A549 (cell line): ENCODE data around the gene NR1D1.

ENCODE experiments used
- BHLHE40 ChIP-seq: IDR thresholded peaks from 2 replicates; pipeline ENCODE4 v1.6.1; 2012; ENCODE audit warnings: low read depth, low read length, inconsistent platforms
- EP300 ChIP-seq, 2 experiments: fragments of >200 bp; sonication (Bioruptor Twin); formaldehyde crosslinking; IDR thresholded peaks; 2 replicates in 1 of 2; 3 replicates in 1 of 2; pipeline ENCODE4 v1.6.1; 2016 to 2017
- KDM1A ChIP-seq: fragments of 200-600 bp; sonication (generic); IDR thresholded peaks from 2 replicates; pipeline ENCODE4 v1.6.1; 2016; ENCODE audit warnings: low read depth, mild to moderate bottlenecking
- POLR2A ChIP-seq: IDR thresholded peaks from 2 replicates; pipeline ENCODE4 v1.6.1; 2012; ENCODE audit warnings: mild to moderate bottlenecking, low read length
- RCOR1 ChIP-seq: fragments of 150-350 bp; IDR thresholded peaks from 2 replicates; pipeline ENCODE4 v1.6.1; 2014; ENCODE audit warnings: antibody characterized with exemption, low read length, low read depth
- RFX5 ChIP-seq: fragments of 450-650 bp; IDR thresholded peaks from 2 replicates; pipeline ENCODE4 v1.7.1; 2014; ENCODE audit warnings: antibody characterized with exemption, mild to moderate bottlenecking, moderate library complexity
- SREBF2 ChIP-seq: fragments of 450-650 bp; IDR thresholded peaks from 2 replicates; pipeline ENCODE4 v1.6.1; 2014; ENCODE audit warnings: mild to moderate bottlenecking, moderate library complexity
- TFCP2L1 ChIP-seq: fragments of 250-450 bp; sonication (Bioruptor Pico); IDR thresholded peaks from 2 replicates; pipeline ENCODE4 v1.5.0; 2021; ENCODE audit warnings: mild to moderate bottlenecking
- TF ChIP-seq, protein P1 (sequence below): IDR thresholded peaks from 2 replicates; pipeline ENCODE4 v1.6.1; 2012
- TF ChIP-seq, protein P2 (sequence below): fragments of >200 bp; sonication (Bioruptor Twin); formaldehyde crosslinking; IDR thresholded peaks from 3 replicates; pipeline ENCODE4 v1.5.1; 2016
- TF ChIP-seq, protein P3 (sequence below): fragments of 150-350 bp; IDR thresholded peaks from 2 replicates; pipeline ENCODE4 v1.6.1; 2014; ENCODE audit warnings: low read depth, mild to moderate bottlenecking, low read length
- TF ChIP-seq, protein P4 (sequence below): fragments of 200-600 bp; sonication (generic); IDR thresholded peaks from 2 replicates; pipeline ENCODE4 v1.6.1; 2016; ENCODE audit warnings: antibody characterized with exemption, mild to moderate bottlenecking, moderate library complexity

DNA sequence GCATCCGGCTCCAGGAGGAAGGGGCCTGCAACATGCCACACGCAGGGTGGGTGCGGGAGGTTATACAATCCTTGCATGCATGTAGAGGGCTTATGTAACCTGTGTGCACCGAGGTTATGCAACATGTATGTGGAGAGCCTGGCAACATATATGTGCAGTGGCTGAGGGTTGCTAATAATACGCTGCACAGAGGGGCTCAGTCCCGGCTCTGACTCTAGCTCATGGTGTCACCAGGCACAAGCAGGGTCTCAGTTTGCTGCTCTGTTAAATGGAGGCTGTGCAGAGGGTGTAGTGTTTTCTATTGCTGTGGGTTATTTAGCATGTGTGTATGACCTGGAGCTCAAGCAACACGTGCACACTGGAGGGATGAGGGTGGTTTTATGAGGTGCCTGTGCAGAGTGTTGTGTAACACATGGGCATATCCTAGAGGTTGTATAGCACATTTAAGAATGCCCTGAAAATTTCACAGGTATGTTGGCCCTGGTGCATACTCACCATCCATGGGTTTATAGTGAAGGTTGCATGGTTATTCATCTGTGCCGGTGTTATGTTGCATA lies 24.4 kb downstream of the NR1D1 start:
- TF ChIP-seq, protein P1, sequence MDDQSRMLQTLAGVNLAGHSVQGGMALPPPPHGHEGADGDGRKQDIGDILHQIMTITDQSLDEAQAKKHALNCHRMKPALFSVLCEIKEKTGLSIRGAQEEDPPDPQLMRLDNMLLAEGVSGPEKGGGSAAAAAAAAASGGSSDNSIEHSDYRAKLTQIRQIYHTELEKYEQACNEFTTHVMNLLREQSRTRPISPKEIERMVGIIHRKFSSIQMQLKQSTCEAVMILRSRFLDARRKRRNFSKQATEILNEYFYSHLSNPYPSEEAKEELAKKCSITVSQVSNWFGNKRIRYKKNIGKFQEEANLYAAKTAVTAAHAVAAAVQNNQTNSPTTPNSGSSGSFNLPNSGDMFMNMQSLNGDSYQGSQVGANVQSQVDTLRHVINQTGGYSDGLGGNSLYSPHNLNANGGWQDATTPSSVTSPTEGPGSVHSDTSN = no peak
- TF ChIP-seq, protein P2, sequence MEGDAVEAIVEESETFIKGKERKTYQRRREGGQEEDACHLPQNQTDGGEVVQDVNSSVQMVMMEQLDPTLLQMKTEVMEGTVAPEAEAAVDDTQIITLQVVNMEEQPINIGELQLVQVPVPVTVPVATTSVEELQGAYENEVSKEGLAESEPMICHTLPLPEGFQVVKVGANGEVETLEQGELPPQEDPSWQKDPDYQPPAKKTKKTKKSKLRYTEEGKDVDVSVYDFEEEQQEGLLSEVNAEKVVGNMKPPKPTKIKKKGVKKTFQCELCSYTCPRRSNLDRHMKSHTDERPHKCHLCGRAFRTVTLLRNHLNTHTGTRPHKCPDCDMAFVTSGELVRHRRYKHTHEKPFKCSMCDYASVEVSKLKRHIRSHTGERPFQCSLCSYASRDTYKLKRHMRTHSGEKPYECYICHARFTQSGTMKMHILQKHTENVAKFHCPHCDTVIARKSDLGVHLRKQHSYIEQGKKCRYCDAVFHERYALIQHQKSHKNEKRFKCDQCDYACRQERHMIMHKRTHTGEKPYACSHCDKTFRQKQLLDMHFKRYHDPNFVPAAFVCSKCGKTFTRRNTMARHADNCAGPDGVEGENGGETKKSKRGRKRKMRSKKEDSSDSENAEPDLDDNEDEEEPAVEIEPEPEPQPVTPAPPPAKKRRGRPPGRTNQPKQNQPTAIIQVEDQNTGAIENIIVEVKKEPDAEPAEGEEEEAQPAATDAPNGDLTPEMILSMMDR = no peak
- TF ChIP-seq RCOR1 (no peak), KDM1A (no peak), EP300 (IDR thresholded peaks at IDR 0.05) (no peak), BHLHE40 (no peak), TFCP2L1 (CRISPR knock-in tag) (no peak), RFX5 (no peak), POLR2A (no peak), SREBF2 (no peak)
- TF ChIP-seq, protein P3, sequence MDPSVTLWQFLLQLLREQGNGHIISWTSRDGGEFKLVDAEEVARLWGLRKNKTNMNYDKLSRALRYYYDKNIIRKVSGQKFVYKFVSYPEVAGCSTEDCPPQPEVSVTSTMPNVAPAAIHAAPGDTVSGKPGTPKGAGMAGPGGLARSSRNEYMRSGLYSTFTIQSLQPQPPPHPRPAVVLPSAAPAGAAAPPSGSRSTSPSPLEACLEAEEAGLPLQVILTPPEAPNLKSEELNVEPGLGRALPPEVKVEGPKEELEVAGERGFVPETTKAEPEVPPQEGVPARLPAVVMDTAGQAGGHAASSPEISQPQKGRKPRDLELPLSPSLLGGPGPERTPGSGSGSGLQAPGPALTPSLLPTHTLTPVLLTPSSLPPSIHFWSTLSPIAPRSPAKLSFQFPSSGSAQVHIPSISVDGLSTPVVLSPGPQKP = no peak
- TF ChIP-seq, protein P4, sequence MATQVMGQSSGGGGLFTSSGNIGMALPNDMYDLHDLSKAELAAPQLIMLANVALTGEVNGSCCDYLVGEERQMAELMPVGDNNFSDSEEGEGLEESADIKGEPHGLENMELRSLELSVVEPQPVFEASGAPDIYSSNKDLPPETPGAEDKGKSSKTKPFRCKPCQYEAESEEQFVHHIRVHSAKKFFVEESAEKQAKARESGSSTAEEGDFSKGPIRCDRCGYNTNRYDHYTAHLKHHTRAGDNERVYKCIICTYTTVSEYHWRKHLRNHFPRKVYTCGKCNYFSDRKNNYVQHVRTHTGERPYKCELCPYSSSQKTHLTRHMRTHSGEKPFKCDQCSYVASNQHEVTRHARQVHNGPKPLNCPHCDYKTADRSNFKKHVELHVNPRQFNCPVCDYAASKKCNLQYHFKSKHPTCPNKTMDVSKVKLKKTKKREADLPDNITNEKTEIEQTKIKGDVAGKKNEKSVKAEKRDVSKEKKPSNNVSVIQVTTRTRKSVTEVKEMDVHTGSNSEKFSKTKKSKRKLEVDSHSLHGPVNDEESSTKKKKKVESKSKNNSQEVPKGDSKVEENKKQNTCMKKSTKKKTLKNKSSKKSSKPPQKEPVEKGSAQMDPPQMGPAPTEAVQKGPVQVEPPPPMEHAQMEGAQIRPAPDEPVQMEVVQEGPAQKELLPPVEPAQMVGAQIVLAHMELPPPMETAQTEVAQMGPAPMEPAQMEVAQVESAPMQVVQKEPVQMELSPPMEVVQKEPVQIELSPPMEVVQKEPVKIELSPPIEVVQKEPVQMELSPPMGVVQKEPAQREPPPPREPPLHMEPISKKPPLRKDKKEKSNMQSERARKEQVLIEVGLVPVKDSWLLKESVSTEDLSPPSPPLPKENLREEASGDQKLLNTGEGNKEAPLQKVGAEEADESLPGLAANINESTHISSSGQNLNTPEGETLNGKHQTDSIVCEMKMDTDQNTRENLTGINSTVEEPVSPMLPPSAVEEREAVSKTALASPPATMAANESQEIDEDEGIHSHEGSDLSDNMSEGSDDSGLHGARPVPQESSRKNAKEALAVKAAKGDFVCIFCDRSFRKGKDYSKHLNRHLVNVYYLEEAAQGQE = no peak
